Stimulated activated CD8-positive, alpha-beta memory T cell treated with anti-CD3 and anti-CD28 coated beads, Interleukin-4, amount 100 ng/mL, for 24 hours (primary cell): Measurements from ENCODE around the gene ATE1.
"Not testable (repeated sequence)": the region's sequence is repeated elsewhere in the genome, so short reads cannot be mapped to it uniquely, and the experiment has no call there.

Experiments
- DNase-seq: peaks from one replicate; pipeline ENCODE4 v3.0.0-alpha.2; 2020; ENCODE audit warnings: low read depth

ATE1 gene

GRCh38 chr10:121736315-121737130 lies 191.3 kb downstream of the ATE1 start:
- no peak for DNase-seq

- DNase-seq: no peak
These were observed 192.6 kb downstream of the ATE1 start for GRCh38 chr10:121735263-121735662.

- no peak for DNase-seq
These were observed 193.2 kb downstream of the ATE1 start for GRCh38 chr10:121734589-121735045.

- no peak for DNase-seq
These were observed 195.0 kb downstream of the ATE1 start for GRCh38 chr10:121732656-121733445.

GRCh38 chr10:121732172-121732571 lies 195.7 kb downstream of the ATE1 start:
- DNase-seq: no peak

DNA sequence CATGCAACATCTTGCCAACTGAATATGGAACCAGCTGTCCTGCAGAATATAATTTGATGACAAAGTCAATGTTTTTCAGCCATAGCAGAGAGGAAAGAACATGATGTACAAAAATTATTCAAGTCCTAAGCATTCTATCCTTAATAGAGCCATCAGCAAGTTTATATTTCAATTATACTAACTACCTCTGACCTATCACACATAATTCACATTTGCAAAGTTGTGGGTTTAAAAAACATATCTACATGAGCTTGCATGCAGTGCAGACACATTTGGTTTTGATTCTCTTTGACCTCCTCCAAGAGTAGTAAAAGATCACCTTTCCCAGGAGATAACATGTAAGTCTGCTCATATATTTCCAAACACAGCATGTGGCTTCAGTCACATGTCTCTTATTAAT lies 203.5 kb downstream of the ATE1 start:
- no peak for DNase-seq

GRCh38 chr10:121722665-121723064 lies 205.2 kb downstream of the ATE1 start:
- no peak for DNase-seq

DNA sequence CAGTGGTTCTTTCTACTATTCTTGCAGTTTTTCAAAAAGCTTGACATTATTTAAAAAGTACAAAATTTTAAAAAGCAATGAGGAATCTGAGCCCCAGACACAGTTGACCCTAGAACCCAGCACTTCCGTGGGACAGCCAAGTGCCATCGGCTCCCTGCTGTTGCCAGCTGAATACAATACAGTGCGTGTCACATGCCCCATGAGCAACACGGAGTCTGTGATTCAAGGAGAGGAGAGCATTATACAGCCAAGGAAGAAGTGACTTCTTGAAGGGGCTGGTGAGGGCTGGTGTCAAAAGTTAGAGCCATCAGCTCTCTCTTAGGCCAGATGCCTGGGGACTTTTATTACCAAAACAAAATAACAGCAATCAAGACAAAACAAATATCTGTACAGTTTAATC lies 206.6 kb downstream of the ATE1 start:
- DNase-seq: no peak

- DNase-seq: no peak
These were observed 211.9 kb downstream of the ATE1 start for GRCh38 chr10:121715969-121716368.

- DNase-seq: no peak
These were observed 212.8 kb downstream of the ATE1 start for GRCh38 chr10:121715076-121715475.

- no peak for DNase-seq
These were observed 214.3 kb downstream of the ATE1 start for GRCh38 chr10:121713486-121713885.

DNA sequence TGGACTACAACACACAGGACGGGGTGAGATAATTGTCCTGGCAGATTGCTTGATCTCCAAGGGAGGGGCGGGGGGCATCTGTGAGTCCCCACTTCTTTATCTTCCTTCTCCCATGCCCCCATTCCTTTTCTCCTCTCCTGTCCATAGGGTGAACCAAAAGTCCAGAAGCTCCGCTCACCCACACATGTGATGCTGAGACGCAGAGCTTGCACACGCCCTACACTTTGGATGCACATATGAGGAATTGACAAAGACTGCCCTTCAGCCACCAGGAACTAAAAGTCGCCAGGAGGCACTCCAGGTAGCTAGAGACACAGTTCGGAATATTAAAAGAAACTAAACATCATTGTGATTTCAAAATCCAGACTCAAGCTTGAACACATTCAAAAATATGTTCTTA lies 216.9 kb downstream of the ATE1 start:
- no peak for DNase-seq

DNA sequence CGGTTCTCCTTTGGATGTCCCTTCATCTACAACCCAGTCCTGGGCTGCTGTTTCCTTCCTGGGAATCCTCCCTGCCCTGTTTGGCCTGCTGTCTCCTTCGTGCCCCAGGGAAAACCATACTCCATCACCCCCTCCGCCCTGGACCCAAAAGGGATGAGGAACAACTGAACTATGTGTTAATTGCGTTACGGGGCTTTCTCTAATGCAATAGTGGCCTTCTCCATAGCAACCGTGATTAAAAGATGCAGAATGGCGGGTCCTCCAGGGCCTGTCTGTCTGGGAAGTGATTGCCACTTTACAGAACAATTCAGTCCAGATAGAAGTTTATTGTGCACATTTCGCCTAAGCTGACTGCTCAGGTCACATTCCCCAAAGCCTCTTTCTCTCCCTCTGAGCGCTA lies 217.6 kb downstream of the ATE1 start:
- DNase-seq: no peak

DNA sequence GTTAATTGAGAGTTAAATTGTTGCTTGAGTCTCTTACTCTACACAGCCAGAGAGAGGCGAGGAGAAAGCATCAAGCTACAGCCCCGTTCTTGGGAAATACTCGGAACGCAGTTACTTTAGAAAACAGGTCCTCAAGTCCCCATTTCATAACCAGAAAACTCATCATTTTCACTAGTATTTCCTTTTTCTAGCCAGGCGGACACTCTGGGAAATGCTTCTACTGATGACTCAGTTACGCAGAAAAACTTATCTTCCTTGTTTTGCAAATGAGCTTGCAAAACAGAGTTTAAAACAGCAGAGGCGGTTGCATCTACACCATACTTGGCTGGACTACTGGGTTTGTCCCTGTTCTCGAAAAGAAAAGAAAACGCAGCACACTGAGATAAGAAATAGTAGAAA lies 218.2 kb downstream of the ATE1 start:
- DNase-seq: no peak

DNA sequence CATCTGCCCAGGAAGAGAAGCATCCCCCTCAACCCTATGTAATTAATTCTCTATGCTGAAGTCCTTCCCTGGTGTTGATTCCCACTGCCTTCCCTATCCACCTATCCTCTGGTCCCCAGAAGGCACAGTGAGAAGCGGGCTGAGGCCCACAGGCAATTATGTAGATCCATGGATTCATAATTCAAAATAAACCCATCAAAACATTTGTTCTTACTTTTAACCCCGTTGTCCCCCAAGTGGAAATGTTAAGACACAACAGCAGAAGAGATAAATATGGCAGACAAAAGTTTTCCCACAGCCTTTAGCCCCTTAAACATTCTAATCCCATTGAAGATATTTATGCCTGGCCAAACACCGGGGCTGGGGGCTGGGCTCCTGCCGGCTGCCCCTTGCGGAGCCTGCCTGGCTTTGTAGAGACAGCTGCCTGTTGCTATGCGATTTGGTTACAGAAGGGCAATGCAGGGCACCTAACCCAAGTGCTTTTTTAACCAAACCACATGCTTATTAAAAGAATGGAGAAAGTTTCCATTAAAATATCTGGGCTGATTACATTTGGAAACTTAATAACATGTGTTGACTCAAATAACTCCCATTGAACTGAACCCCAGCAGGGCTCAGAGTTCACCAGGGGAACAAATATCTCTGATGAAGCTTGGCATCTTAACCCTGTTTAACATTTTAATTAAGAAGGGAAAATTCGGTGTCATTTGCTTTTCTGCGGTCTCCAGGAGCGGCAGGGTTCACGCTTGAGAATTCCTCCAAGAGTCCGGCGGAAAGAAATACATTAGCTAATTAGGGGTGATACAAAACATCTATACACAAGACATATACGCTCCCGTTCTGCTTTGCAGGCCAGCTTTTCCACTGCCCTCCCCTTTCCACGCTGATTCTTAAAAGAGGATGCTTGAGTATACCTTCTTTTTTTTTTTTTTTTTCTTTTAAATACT lies 218.8 kb downstream of the ATE1 start:
- no peak for DNase-seq

- DNase-seq: no peak
These were observed 225.2 kb downstream of the ATE1 start for GRCh38 chr10:121702351-121703320.

- DNase-seq: no peak
These were observed 227.4 kb downstream of the ATE1 start for GRCh38 chr10:121700416-121700815.

- DNase-seq: not testable (repeated sequence)
These were observed 228.1 kb downstream of the ATE1 start for GRCh38 chr10:121699703-121700102.

GRCh38 chr10:121698902-121699301 lies 228.9 kb downstream of the ATE1 start:
- DNase-seq: no peak

DNA sequence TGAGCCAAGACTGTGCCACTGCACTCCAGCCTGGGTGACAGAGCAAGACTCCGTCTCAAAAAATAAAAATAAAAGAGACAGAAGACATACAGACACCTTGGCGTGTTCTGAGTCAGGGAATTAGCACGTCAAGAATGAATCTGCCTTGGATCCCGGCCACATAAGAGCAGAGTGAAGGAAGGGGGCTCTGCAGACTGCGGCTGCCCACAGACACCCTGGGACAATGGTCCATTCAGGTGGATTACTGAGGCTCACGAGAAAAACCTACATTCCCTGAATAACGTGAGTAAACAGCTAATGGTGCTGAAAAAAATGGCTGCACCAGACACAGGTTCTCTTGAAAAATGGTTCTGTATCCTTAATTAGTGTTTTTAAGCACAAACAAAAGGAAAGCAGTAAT lies 229.5 kb downstream of the ATE1 start:
- no peak for DNase-seq

DNA sequence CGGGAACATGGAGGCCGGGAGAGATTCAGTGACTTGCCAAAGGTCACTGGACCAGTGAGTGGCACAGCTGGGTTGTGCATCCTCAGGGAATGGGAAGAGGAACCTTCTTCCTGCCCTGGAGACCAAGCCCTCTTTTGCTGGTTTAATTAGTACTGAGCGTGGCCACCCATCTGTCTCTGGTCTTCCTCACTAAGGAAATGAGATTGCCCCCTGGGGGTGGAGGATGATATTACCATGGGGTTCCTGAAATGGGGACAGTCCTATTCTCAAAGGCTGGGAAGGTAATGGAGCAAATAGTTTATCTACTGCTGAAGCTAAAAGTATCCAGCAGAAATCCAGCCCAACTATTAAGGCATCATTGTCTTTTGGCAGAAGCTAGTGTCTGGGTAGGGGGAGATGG lies 231.0 kb downstream of the ATE1 start:
- DNase-seq: no peak
